Subcutaneous adipose tissue (tissue), 4 donors: ENCODE data around the gene FAM20B. TPM values are rescaled to one million over a fixed set of nuclear protein-coding genes. Genes with fewer than 3 reads are reported as not detected.

Experiments
- CTCF ChIP-seq: fragments of 450-650 bp; IDR thresholded peaks from one replicate; pipeline ENCODE4 v1.5.1; 2016; ENCODE audit warnings: low read depth, mild to moderate bottlenecking, control low read depth, antibody characterized with exemption, moderate library complexity
- total RNA-seq, 4 donors: library from RNA; depleted of rRNA; stranded (reverse); fragments of >200 nt; gene quantifications; one replicate each; pipeline ENCODE4 v1.1.0, GENCODE V29; 2016

FAM20B gene
- total RNA-seq, 4 donors from 2014 or later = 20.6 to 44.2 (median 27.4) TPM

DNA sequence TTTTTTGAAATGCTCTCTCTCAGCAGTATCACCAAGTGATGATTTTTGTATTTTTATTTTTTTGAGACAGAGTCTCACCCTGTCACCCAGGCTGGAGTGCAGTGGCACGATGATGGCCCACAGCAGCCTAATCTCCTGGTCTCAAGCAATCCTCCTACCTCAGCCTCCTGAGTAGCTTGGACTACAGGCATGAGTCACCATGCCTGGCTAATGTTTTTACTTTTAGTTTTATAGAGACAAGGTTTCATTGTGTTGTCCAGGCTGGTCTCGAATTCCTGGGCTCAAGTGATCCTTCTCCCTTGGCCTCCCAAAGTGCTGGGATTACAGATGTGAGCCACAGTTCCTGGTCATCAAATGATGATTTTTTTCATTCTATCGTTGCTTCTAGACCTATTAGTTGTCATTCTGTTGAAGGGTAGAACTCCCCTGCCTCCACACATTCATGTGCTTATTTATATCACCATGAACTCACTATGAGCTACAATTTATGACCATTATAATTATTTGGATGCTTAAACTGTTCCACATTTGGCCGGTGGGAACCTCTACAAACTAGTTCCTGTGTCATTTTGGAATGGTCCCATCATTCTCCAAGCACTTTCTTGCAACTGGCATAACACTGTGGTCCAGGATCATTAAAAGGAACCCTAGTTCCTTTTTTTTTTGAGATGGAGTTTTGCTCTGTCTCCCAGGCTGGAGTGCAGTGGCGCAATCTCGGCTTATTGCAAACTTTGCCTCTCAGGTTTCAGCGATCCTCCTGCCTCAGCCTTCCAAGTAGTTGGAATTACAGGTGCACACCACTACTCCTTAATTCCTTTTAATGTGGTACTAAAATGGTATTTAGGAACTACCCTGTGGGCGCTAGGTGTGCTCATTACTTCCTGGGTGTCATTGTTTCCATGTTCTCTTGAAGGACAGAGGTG is 35.9 kb downstream of the FAM20B start:
- TF ChIP-seq CTCF = no peak

DNA sequence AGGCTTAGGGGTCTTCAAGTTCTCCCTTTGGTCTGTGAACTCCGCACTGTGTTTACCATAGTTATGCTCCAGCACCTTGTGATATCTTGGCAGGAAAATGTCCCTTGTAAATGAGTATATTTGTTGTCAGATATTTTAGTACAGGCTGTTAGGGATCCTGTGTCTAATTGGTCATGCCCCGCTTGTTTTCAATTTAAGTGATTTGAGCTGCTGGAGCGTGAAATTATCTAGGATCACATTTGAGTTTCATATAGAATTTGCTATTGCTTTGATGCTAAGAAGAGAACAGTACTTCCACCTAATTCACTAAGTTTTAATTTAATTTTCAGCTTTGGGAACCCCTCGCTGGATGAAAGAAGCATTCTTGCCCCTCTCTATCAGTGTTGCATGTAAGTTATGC is 40.8 kb downstream of the FAM20B start:
- TF ChIP-seq CTCF = no peak

- no peak for TF ChIP-seq CTCF
Measured at GRCh38 chr1:179077396-179077795, 51.7 kb downstream of the FAM20B start.

DNA sequence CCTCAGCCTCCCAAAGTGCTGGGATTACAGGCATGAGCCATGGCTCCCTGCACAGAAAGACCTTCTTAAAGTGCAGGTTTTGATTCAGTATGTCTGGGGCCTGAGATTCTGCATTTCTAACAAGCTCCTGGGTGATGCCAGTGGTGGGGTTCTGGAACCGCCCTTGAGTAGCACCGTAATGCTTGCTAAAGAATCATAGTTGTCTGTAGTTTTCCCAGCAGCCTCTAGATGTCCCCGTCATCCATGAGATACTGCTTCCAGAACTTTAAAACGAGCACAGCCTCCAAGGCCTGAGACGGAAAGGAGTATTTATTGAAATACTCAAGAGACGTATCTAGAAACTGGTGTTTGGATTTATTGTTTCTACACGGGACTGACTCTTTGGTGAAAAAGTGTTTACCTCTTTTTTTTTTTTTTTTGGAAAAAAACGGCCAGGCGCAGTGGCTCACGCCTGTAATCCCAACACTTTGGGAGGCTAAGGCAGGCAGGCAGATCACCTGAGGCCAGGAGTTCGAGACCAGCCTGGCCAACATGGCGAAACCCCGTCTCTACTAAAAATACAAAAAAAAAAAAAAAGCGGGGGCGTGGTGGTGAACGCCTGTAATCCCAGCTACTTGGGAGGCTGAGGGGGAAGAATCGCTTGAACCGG is 53.5 kb downstream of the FAM20B start:
- TF ChIP-seq CTCF = no peak

DNA sequence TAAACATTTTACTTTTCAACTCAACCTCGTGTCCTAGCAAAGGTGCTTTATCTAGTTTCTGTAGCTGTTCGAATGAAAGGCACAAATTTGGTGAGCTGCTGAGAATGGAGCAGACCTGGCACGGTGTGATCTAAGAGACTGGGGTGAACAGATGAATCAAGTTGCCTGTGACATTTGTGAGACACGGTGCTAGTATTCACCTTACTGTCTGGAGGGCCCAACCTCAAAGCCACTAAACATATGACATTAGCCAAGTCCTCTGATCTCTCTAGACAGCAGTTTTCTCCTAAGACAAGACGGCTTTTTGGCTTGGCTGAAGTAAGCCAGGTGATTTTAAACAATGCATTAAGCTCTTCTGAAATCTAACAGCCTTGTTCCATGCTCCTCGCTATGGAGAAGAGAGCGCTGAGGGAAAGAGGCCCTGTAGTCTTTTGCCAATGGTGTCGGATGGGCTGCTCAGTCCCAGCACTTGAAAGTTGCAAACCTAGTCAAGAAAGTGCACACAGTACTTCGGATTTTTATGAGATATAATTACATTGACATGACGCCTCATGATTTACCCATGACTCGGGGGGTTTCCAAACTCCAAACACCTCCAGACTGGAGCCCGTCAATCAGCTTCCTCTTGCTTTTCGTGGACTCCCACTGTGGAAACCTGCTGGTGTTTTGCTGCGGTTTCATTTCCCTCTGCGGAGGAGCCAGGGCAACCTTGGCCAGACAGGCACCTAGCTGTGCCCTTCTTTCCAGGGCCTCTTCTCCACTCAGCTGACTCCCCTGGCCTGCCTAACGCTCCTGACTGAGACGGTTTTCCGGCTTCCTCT is 55.4 kb downstream of the FAM20B start:
- TF ChIP-seq CTCF = no peak

GRCh38 chr1:179081687-179082332 is 56.1 kb downstream of the FAM20B start, which contains the start of gene TOR3A:
TOR3A (plus strand) TSS chr1:179082070; CDS start chr1:179082129, 59 bp downstream.
- no peak for TF ChIP-seq CTCF
